Gastroesophageal sphincter (tissue), 4 donors: Measurements from ENCODE around the gene PTPRZ1. TPM values are rescaled to one million over a fixed set of nuclear protein-coding genes. Genes with fewer than 3 reads are reported as not detected.

ENCODE experiments used
- ATAC-seq: fragments of 150-250 bp; one replicate; pipeline ENCODE4 v1.9.1; 2016; ENCODE audit warnings: mild to moderate bottlenecking, moderate library complexity
- H3K27ac ChIP-seq, 4 donors: fragments of 200-600 bp; sonication (generic) in 3 of 4; 1 replicate in 3 of 4; 2 replicates in 1 of 4; pipeline ENCODE4 v1.5.1; 2016 to 2019
- H3K27me3 ChIP-seq: fragments of 200-600 bp; sonication (generic); one replicate; pipeline ENCODE4 v1.5.1; 2019
- H3K36me3 ChIP-seq, 2 donors: fragments of 200-600 bp; sonication (generic); one replicate each; pipeline ENCODE4 v1.5.1; 2019; ENCODE audit warnings: control low read depth in 1 of 2
- H3K4me1 ChIP-seq, 3 donors: fragments of 200-600 bp; sonication (generic); 1 replicate in 2 of 3; 2 replicates in 1 of 3; pipeline ENCODE4 v1.5.1; 2016 to 2019; ENCODE audit warnings: control low read depth in 2 of 3
- H3K4me3 ChIP-seq, 2 donors: fragments of 200-600 bp; sonication (generic); one replicate each; pipeline ENCODE4 v1.5.1; 2019; ENCODE audit warnings: mild to moderate bottlenecking in 1 of 2, moderate library complexity in 1 of 2
- H3K9me3 ChIP-seq, 3 donors: fragments of 200-600 bp; sonication (generic); one replicate each; pipeline ENCODE4 v1.5.1; 2017 to 2019; ENCODE audit warnings: control low read depth in 2 of 3
- EP300 ChIP-seq: sonication (generic); formaldehyde crosslinking; IDR thresholded peaks from one replicate; pipeline ENCODE4 v1.6.1; 2017; ENCODE audit warnings: antibody characterized with exemption, mild to moderate bottlenecking
- POLR2A ChIP-seq, 2 donors: fragments of 450-650 bp; IDR thresholded peaks; one replicate each; pipeline ENCODE4 v1.6.1; 2017; ENCODE audit warnings: antibody characterized with exemption in 2 of 2, mild to moderate bottlenecking in 2 of 2, moderate library complexity in 1 of 2
- POLR2AphosphoS5 ChIP-seq: sonication (generic); formaldehyde crosslinking; IDR thresholded peaks from one replicate; pipeline ENCODE4 v1.6.1; 2017; ENCODE audit warnings: antibody characterized with exemption
- WGBS, 2 donors: methylation state at CpG; one replicate each; pipeline ENCODE4 v1.1.5; 2018; ENCODE audit warnings: low coverage in 1 of 2; 5-methylcytosine and 5-hydroxymethylcytosine counted together
- total RNA-seq, 4 donors: library from RNA; depleted of rRNA; stranded (reverse); fragments of >200 nt; gene quantifications; one replicate each; pipeline ENCODE4 v1.1.0, GENCODE V29; 2016
- TF ChIP-seq, protein P1 (sequence below), 4 experiments: fragments of 200-600 bp in 2 of 4; fragments of 450-650 bp in 2 of 4; sonication (generic) in 1 of 4; IDR thresholded peaks; one replicate each; pipeline ENCODE4 v1.5.1; 2017 to 2019; ENCODE audit warnings: antibody characterized with exemption in 4 of 4, mild to moderate bottlenecking in 2 of 4, moderate library complexity in 2 of 4

The PTPRZ1 gene
- total RNA-seq, 4 donors from 2014 or later, result 2.6 to 8.4 (median 5.7) TPM

DNA sequence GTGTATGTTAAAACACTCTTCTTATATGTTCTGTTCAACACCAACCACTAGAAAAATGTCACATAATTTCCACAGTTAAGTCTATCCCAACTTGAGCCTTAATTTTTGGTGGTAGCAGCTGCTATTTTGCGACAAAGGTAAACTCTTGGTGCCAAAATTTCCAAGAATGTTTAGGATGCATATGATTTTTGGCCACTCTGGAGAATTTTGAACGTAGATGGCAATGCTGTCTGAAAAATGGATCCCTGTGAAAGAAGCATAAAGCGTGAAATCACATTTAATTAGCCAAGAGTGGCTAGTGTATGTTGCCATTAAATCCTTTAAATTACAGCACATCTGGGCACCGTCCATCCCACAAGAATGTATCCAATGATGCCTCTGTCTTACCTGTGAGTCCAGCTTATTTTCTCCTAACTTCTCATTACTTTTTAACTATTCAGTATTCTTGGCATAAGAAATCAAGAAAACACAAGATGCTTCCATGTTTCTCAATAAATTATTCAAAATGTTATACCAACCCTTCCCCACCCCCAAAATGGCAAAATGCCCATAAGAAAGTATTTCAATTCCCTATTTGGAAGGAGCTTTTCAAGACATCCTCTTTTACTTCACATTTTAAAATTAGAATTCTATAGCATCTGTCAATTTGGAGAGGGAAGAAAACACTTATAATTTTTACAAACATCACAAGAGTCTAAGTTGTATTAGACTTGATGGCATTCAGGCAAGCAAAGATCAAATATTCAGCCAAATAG lies 12.4 kb downstream of the PTPRZ1 start:
- no peaks in the 10 kb centered on the region for H3K9me3 ChIP-seq
- no peak for TF ChIP-seq POLR2AphosphoS5
- TF ChIP-seq, protein P1, sequence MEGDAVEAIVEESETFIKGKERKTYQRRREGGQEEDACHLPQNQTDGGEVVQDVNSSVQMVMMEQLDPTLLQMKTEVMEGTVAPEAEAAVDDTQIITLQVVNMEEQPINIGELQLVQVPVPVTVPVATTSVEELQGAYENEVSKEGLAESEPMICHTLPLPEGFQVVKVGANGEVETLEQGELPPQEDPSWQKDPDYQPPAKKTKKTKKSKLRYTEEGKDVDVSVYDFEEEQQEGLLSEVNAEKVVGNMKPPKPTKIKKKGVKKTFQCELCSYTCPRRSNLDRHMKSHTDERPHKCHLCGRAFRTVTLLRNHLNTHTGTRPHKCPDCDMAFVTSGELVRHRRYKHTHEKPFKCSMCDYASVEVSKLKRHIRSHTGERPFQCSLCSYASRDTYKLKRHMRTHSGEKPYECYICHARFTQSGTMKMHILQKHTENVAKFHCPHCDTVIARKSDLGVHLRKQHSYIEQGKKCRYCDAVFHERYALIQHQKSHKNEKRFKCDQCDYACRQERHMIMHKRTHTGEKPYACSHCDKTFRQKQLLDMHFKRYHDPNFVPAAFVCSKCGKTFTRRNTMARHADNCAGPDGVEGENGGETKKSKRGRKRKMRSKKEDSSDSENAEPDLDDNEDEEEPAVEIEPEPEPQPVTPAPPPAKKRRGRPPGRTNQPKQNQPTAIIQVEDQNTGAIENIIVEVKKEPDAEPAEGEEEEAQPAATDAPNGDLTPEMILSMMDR (IDR thresholded peaks at IDR 0.05), result no peak
- TF ChIP-seq POLR2A (IDR thresholded peaks at IDR 0.05), result no peak
- no peak for TF ChIP-seq EP300
- no peaks in the 10 kb centered on the region for H3K4me1 ChIP-seq
- no peaks in the 10 kb centered on the region for H3K27me3 ChIP-seq
- H3K4me3 ChIP-seq, result no peak overlapping the region
- H3K36me3 ChIP-seq, result no peaks in the 10 kb centered on the region
- 75 to 83% methylated on average over 4 of the region's 4 CpGs for WGBS, 2 donors
- no peak for ATAC-seq
- H3K27ac ChIP-seq, result no peak overlapping the region

DNA sequence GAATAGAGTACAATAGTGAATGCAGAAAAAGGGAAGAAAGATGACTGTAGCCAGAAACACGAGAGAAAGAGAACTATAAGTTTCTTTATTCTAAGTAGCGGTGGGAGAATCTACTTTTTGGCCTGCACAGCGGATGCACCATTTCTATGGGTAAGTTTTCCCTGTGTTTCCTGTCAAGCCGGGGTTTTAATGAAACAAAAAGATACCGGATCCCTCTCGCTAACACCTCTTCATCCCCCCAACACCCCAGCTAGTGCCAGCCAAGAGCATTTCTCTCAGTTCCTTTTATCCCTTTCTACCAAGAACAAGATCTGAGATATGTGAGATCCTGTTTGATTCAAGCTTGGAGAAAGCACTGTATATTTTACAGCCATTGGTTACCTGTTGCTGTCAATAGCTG lies 14.7 kb downstream of the PTPRZ1 start:
- TF ChIP-seq, protein P1 (IDR thresholded peaks at IDR 0.05), result no peak
- TF ChIP-seq POLR2A (IDR thresholded peaks at IDR 0.05), result no peak
- no peak for TF ChIP-seq EP300
- no peak for TF ChIP-seq POLR2AphosphoS5
- no peaks in the 10 kb centered on the region for H3K27me3 ChIP-seq
- no peak overlapping the region for H3K27ac ChIP-seq
- H3K9me3 ChIP-seq, result no peaks in the 10 kb centered on the region
- H3K4me1 ChIP-seq, result no peaks in the 10 kb centered on the region
- WGBS, 2 donors, result 85 to 87% methylated on average over 6 of the region's 6 CpGs
- ATAC-seq, result no peak
- H3K36me3 ChIP-seq, result no peaks in the 10 kb centered on the region
- no peak overlapping the region for H3K4me3 ChIP-seq

DNA sequence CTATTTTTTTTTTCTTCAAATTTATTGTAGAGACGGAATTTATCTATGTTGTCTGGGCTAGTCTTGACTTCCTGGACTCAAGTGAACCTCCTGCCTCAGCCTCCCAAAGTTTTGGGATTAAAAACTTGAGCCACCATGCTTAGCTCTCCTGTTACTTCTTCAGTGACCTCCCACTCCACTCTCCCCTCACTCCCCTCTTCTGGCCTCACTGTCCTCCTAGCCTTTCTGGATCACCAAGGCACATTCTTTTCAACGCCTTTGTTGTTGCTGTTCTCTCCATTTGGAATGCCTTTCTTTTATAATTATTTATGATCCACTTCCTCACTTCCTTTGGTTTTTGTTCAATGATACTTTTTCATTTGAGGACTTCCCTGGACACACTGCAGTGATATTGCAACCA lies 17.9 kb downstream of the PTPRZ1 start:
- TF ChIP-seq, protein P1 (IDR thresholded peaks at IDR 0.05), result no peak
- TF ChIP-seq POLR2A (IDR thresholded peaks at IDR 0.05) (no peak), POLR2AphosphoS5 (no peak)
- no peaks in the 10 kb centered on the region for H3K27me3 ChIP-seq
- no peaks in the 10 kb centered on the region for H3K4me1 ChIP-seq
- WGBS, 2 donors, result 70 to 80% methylated on average over 2 of the region's 2 CpGs
- ATAC-seq, result no peak
- H3K36me3 ChIP-seq, result no peaks in the 10 kb centered on the region
- no peaks in the 10 kb centered on the region for H3K9me3 ChIP-seq
- no peak overlapping the region for H3K27ac ChIP-seq
- H3K4me3 ChIP-seq, result no peak overlapping the region

DNA sequence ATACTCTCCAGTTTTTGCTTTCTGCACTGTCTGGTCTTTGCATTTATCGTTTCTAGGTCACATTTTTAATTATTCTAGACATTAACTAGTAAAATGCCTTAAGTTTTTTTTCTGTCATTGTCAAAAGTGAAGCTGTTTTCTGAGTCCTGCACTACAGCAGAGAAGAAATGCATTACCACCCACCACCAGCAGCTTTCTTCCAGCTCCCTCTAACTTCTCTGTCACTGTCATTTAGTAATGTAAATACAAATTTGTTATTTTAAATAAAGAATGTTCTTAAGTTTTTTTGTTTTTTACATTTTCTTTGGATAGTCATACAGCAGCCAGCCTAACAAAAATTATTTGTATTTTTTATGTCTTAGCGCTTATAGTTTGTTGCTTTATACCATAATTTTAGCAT lies 18.8 kb downstream of the PTPRZ1 start:
- no peak for TF ChIP-seq POLR2A (IDR thresholded peaks at IDR 0.05)
- TF ChIP-seq EP300, result no peak
- TF ChIP-seq POLR2AphosphoS5, result no peak
- TF ChIP-seq, protein P1 (IDR thresholded peaks at IDR 0.05), result no peak

DNA sequence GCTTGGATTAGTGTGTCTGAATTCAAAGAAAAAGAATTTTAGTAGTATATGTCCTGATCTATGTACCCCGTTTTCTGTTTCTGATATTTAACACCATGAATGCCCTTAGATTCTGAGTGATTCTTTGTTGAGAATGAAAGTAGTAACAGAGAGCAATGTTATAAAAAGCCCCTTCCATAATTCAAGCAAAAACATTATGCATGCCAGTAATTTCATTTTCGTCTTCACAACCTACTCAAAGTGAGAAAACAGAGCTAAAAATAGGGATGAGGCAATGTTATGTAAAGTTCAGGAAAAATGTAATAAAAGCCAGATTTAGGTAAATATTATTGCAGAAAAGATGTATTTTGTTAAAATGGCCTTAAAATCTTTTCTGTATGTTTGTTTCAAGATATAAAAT lies 28.1 kb downstream of the PTPRZ1 start:
- no peak overlapping the region for H3K27ac ChIP-seq
- H3K4me1 ChIP-seq, result no peaks in the 10 kb centered on the region
- ATAC-seq, result no peak
- H3K36me3 ChIP-seq, result no peaks in the 10 kb centered on the region
- WGBS, 2 donors, result 3 to 9% methylated on average over 2 of the region's 2 CpGs
- H3K27me3 ChIP-seq, result no peaks in the 10 kb centered on the region
- no peak overlapping the region for H3K4me3 ChIP-seq
- H3K9me3 ChIP-seq, result no peaks in the 10 kb centered on the region
- TF ChIP-seq EP300 (no peak), POLR2AphosphoS5 (no peak), POLR2A (IDR thresholded peaks at IDR 0.05) (no peak)
- TF ChIP-seq, protein P1 (IDR thresholded peaks at IDR 0.05), result no peak

More for the DNA sequence above, 18.8 kb downstream of the PTPRZ1 start:
- no peaks in the 10 kb centered on the region for H3K36me3 ChIP-seq
- H3K4me1 ChIP-seq, result no peaks in the 10 kb centered on the region
- WGBS, 2 donors, result 63 to 100% methylated on average over 1 to 2 of the region's 2 CpGs
- H3K27ac ChIP-seq, result no peak overlapping the region
- no peaks in the 10 kb centered on the region for H3K9me3 ChIP-seq
- ATAC-seq, result no peak
- no peaks in the 10 kb centered on the region for H3K27me3 ChIP-seq
- H3K4me3 ChIP-seq, result no peak overlapping the region
